ENCODE data around the gene NR1I2.

NR1I2 gene

GRCh38 chr3:119746423-119746822 lies 35.5 kb upstream of the NR1I2 start:
- Histone ChIP-seq H3K27me3 (ENCODE audit: insufficient read depth, low read length, poor library complexity, severe bottlenecking) (peaks cover 11% of the 10 kb centered on the region), H3F3A (ENCODE audit: low read depth) (no peaks in the 10 kb centered on the region), H4K20me1 (ENCODE audit: insufficient read depth, low read length, poor library complexity, severe bottlenecking) (no peaks in the 10 kb centered on the region), H3K79me2 (ENCODE audit: insufficient read depth, low read length) (no peaks in the 10 kb centered on the region), H2AFZ (ENCODE audit: low read length) (no peak overlapping the region), H3K4me2 (ENCODE audit: low read depth, low read length, poor library complexity, severe bottlenecking) (no peak overlapping the region), H3K9me3 (ENCODE audit: insufficient read depth, low read depth, low read length) (no peaks in the 10 kb centered on the region), H3K9ac (ENCODE audit: low read depth, low read length, poor library complexity, severe bottlenecking) (no peak overlapping the region), H3K4me1 (ENCODE audit: insufficient read depth, low read length, poor library complexity, severe bottlenecking) (no peaks in the 10 kb centered on the region), H3K36me3 (ENCODE audit: insufficient read depth, low read length) (no peaks in the 10 kb centered on the region), H3K9me2 (replicated peaks; ENCODE audit: low read depth, low read length) (no peaks in the 10 kb centered on the region), H3K4me3 (ENCODE audit: low read length, poor library complexity, severe bottlenecking) (no peak overlapping the region)
- TF ChIP-seq CTCF (conservative IDR thresholded peaks at IDR 0.05; ENCODE audit: low read length) = no peak
- TF ChIP-seq EZH2phosphoT487 (IDR thresholded peaks at IDR 0.05; ENCODE audit: borderline replicate concordance) = no peak

- H3K4me2 ChIP-seq (ENCODE audit: low read depth, low read length, poor library complexity, severe bottlenecking) = no peak overlapping the region
- no peaks in the 10 kb centered on the region for H3K9me3 ChIP-seq (ENCODE audit: insufficient read depth, low read depth, low read length)
- H3K36me3 ChIP-seq (ENCODE audit: insufficient read depth, low read length) = no peaks in the 10 kb centered on the region
- no peak overlapping the region for H3K9ac ChIP-seq (ENCODE audit: low read depth, low read length, poor library complexity, severe bottlenecking)
- no peak overlapping the region for H2AFZ ChIP-seq (ENCODE audit: low read length)
- H3F3A ChIP-seq (ENCODE audit: low read depth) = no peaks in the 10 kb centered on the region
- H3K79me2 ChIP-seq (ENCODE audit: insufficient read depth, low read length) = no peaks in the 10 kb centered on the region
- no peaks in the 10 kb centered on the region for H3K4me1 ChIP-seq (ENCODE audit: insufficient read depth, low read length, poor library complexity, severe bottlenecking)
- H3K9me2 ChIP-seq (replicated peaks; ENCODE audit: low read depth, low read length) = no peaks in the 10 kb centered on the region
- no peaks in the 10 kb centered on the region for H4K20me1 ChIP-seq (ENCODE audit: insufficient read depth, low read length, poor library complexity, severe bottlenecking)
- TF ChIP-seq EZH2phosphoT487 (IDR thresholded peaks at IDR 0.05; ENCODE audit: borderline replicate concordance) (no peak), CTCF (conservative IDR thresholded peaks at IDR 0.05; ENCODE audit: low read length) (no peak)
- no peak overlapping the region for H3K4me3 ChIP-seq (ENCODE audit: low read length, poor library complexity, severe bottlenecking)
- H3K27me3 ChIP-seq (ENCODE audit: insufficient read depth, low read length, poor library complexity, severe bottlenecking) = peaks cover 7% of the 10 kb centered on the region
Measured at GRCh38 chr3:119747357-119747756, 34.5 kb upstream of the NR1I2 start.

GRCh38 chr3:119748991-119749390 lies 32.9 kb upstream of the NR1I2 start:
- Histone ChIP-seq H2AFZ (ENCODE audit: low read length) (no peak overlapping the region), H3K4me1 (ENCODE audit: insufficient read depth, low read length, poor library complexity, severe bottlenecking) (no peaks in the 10 kb centered on the region), H3K9me3 (ENCODE audit: insufficient read depth, low read depth, low read length) (no peaks in the 10 kb centered on the region), H3K79me2 (ENCODE audit: insufficient read depth, low read length) (no peaks in the 10 kb centered on the region), H3K4me2 (ENCODE audit: low read depth, low read length, poor library complexity, severe bottlenecking) (no peak overlapping the region), H3F3A (ENCODE audit: low read depth) (no peaks in the 10 kb centered on the region), H3K4me3 (ENCODE audit: low read length, poor library complexity, severe bottlenecking) (no peak overlapping the region), H4K20me1 (ENCODE audit: insufficient read depth, low read length, poor library complexity, severe bottlenecking) (no peaks in the 10 kb centered on the region), H3K27me3 (ENCODE audit: insufficient read depth, low read length, poor library complexity, severe bottlenecking) (peaks cover 7% of the 10 kb centered on the region), H3K9me2 (replicated peaks; ENCODE audit: low read depth, low read length) (no peaks in the 10 kb centered on the region), H3K36me3 (ENCODE audit: insufficient read depth, low read length) (no peaks in the 10 kb centered on the region), H3K9ac (ENCODE audit: low read depth, low read length, poor library complexity, severe bottlenecking) (no peak overlapping the region)
- TF ChIP-seq EZH2phosphoT487 (IDR thresholded peaks at IDR 0.05; ENCODE audit: borderline replicate concordance) (no peak), CTCF (conservative IDR thresholded peaks at IDR 0.05; ENCODE audit: low read length) (no peak)
